HL-60 (cell line): Measurements from ENCODE around the gene TEDDM1.
"Not testable (repeated sequence)": the region's sequence is repeated elsewhere in the genome, so short reads cannot be mapped to it uniquely, and the experiment has no call there.

ENCODE experiments used
- DNase-seq, 2 experiments: peaks; one replicate each; pipeline ENCODE4 v3.0.0-alpha.2; 2010 to 2020; ENCODE audit warnings: low read depth in 1 of 2, low spot score in 1 of 2
- H3K27ac ChIP-seq: fragments of 250-450 bp; sonication (Bioruptor Pico); replicated peaks from 2 replicates; pipeline ENCODE4 v1.5.1; 2020; ENCODE audit warnings: mild to moderate bottlenecking, moderate library complexity
- H3K27me3 ChIP-seq: fragments of 250-450 bp; sonication (Bioruptor Pico); 2 replicates; pipeline ENCODE4 v1.5.1; 2021; ENCODE audit warnings: mild to moderate bottlenecking, moderate library complexity; ENCODE audit not compliant: insufficient read depth, poor library complexity, severe bottlenecking
- H3K4me3 ChIP-seq: replicated peaks from 2 replicates; pipeline ENCODE4 v1.5.1; 2011; ENCODE audit warnings: mild to moderate bottlenecking, control low read depth, low read length; ENCODE audit not compliant: insufficient read depth
- GABPA ChIP-seq: IDR thresholded peaks from 2 replicates; pipeline ENCODE4 v1.6.1; 2012; ENCODE audit warnings: low read depth
- POLR2AphosphoS5 ChIP-seq: IDR thresholded peaks from 2 replicates; pipeline ENCODE4 v1.6.1; 2012; ENCODE audit warnings: low read depth
- REST ChIP-seq: IDR thresholded peaks from 2 replicates; pipeline ENCODE4 v1.6.1; 2012; ENCODE audit warnings: low read depth; ENCODE audit not compliant: insufficient replicate concordance
- SPI1 ChIP-seq: IDR thresholded peaks from 2 replicates; pipeline ENCODE4 v1.6.1; 2012; ENCODE audit warnings: low read depth, mild to moderate bottlenecking, borderline replicate concordance
- TF ChIP-seq, protein P1 (sequence below): IDR thresholded peaks from one replicate; pipeline ENCODE4 v1.5.1; 2011; ENCODE audit warnings: low read length, control low read depth, inconsistent platforms; ENCODE audit not compliant: insufficient read depth

The TEDDM1 gene

GRCh38 chr1:182380199-182380598 is 20.3 kb downstream of the TEDDM1 start:
- DNase-seq = no peak
- no peak overlapping the region for H3K4me3 ChIP-seq
- no peak overlapping the region for H3K27ac ChIP-seq
- H3K27me3 ChIP-seq = no peaks in the 10 kb centered on the region
- no peak for TF ChIP-seq REST
- TF ChIP-seq SPI1 = no peak
- no peak for TF ChIP-seq GABPA
- TF ChIP-seq POLR2AphosphoS5 = no peak
- TF ChIP-seq, protein P1, sequence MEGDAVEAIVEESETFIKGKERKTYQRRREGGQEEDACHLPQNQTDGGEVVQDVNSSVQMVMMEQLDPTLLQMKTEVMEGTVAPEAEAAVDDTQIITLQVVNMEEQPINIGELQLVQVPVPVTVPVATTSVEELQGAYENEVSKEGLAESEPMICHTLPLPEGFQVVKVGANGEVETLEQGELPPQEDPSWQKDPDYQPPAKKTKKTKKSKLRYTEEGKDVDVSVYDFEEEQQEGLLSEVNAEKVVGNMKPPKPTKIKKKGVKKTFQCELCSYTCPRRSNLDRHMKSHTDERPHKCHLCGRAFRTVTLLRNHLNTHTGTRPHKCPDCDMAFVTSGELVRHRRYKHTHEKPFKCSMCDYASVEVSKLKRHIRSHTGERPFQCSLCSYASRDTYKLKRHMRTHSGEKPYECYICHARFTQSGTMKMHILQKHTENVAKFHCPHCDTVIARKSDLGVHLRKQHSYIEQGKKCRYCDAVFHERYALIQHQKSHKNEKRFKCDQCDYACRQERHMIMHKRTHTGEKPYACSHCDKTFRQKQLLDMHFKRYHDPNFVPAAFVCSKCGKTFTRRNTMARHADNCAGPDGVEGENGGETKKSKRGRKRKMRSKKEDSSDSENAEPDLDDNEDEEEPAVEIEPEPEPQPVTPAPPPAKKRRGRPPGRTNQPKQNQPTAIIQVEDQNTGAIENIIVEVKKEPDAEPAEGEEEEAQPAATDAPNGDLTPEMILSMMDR = no peak

- DNase-seq, H3K27ac ChIP-seq, H3K27me3 ChIP-seq, H3K4me3 ChIP-seq: not testable (repeated sequence)
Observed at GRCh38 chr1:182379781-182380180, 20.7 kb downstream of the TEDDM1 start.

DNA sequence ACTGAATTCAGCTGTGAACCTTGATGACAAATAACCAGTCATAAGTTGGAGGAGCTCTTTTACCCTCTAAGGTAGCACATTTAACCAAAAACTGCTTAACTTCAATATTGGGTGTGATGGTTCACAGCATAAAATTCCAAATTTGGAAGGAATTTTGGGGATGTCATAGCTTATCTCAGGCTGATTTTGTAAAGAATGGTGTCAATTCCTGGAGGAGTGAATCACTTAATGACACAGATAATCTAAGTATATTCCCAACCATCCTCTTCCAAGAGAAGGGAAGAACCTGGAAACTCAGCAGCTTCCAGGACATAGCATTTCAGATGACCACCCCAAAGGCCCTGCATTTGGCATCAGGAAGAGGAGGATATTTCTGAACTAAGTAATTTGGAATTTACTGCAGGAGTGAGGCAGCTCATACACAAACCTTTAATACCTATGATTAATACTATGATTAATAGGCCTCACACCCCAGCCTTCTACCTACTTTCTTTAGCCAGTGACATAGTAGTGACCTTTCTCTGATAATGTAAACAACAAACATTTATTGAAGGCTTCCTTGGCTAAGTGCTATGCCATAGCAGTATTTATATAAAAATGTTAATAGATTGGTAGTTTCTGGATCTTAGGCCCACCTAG is 23.4 kb downstream of the TEDDM1 start:
- Histone ChIP-seq H3K4me3 (no peak overlapping the region), H3K27me3 (no peaks in the 10 kb centered on the region), H3K27ac (no peak overlapping the region)
- no peak for TF ChIP-seq POLR2AphosphoS5
- TF ChIP-seq, protein P1 = no peak
- no peak for TF ChIP-seq SPI1
- no peak for TF ChIP-seq GABPA
- no peak for TF ChIP-seq REST
- no peak for DNase-seq

DNA sequence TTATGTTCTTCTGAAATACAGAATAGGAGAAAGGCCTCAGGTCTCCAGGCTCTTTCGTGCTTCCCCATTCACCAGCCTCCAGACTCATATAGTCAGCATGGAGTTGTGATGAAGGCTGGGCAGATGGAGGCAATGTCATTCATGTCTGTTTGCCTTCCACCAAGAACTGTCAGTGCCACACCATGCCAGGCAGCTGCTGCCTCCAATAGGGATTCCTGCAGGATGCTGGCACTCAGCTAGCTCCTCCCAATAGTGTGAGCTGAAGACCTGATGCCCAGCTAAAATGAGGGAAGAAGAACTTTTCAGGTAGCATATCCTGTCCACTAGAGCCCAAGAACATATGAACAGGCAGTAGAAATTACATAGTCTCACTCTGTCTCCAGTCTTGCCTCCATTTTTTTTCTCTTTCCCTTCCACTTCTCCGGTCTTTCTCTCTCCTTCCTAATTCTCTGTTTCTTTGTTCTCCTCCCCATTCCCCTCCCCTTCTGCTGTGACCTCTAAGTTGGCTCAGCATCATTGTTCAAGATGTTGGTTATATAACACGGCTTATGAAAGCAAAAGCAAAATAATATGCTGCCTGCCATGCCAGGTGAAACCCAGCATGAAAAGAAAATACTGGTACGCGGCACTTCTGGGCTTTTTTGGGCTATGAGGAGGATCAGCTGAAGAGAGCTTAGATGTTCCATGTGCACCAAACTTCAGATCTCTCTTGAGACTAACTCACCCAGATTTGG is 26.2 kb downstream of the TEDDM1 start:
- TF ChIP-seq, protein P1 = no peak
- TF ChIP-seq REST = no peak
- no peak for TF ChIP-seq SPI1
- TF ChIP-seq POLR2AphosphoS5 = no peak
- TF ChIP-seq GABPA = no peak
- DNase-seq = no peak
- H3K27ac ChIP-seq = no peak overlapping the region
- no peaks in the 10 kb centered on the region for H3K27me3 ChIP-seq
- H3K4me3 ChIP-seq = no peak overlapping the region
